HepG2 (cell line): ENCODE results near the gene GRID1.

ENCODE experiments used
- EZH2 ChIP-seq: conservative IDR thresholded peaks from 2 replicates; pipeline ENCODE4 v1.6.1; 2012; ENCODE audit warnings: mild to moderate bottlenecking, low read depth, low read length, moderate library complexity
- GTF3A ChIP-seq: sonication (generic); formaldehyde crosslinking; conservative IDR thresholded peaks from 2 replicates; pipeline ENCODE4 v1.4.0; 2020; ENCODE audit warnings: mild to moderate bottlenecking, missing genetic modification reagents
- JUND ChIP-seq: sonication (generic); formaldehyde crosslinking; IDR thresholded peaks from 2 replicates; pipeline ENCODE4 v1.8.0; 2022; ENCODE audit warnings: mild to moderate bottlenecking, missing genetic modification reagents
- ZNF800 ChIP-seq: sonication (generic); formaldehyde crosslinking; IDR thresholded peaks from 2 replicates; pipeline ENCODE4 v1.4.0; 2020; ENCODE audit warnings: missing genetic modification reagents
- TF ChIP-seq, protein P1 (sequence below): sonication (generic); formaldehyde crosslinking; IDR thresholded peaks from 2 replicates; pipeline ENCODE4 v1.5.0; 2020; ENCODE audit warnings: mild to moderate bottlenecking, missing genetic modification reagents, moderate library complexity

- TF ChIP-seq EZH2 (no peak), ZNF800 (CRISPR knock-in tag) (no peak), JUND (no peak), GTF3A (no peak)
- TF ChIP-seq, protein P1, sequence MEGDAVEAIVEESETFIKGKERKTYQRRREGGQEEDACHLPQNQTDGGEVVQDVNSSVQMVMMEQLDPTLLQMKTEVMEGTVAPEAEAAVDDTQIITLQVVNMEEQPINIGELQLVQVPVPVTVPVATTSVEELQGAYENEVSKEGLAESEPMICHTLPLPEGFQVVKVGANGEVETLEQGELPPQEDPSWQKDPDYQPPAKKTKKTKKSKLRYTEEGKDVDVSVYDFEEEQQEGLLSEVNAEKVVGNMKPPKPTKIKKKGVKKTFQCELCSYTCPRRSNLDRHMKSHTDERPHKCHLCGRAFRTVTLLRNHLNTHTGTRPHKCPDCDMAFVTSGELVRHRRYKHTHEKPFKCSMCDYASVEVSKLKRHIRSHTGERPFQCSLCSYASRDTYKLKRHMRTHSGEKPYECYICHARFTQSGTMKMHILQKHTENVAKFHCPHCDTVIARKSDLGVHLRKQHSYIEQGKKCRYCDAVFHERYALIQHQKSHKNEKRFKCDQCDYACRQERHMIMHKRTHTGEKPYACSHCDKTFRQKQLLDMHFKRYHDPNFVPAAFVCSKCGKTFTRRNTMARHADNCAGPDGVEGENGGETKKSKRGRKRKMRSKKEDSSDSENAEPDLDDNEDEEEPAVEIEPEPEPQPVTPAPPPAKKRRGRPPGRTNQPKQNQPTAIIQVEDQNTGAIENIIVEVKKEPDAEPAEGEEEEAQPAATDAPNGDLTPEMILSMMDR = no peak
These were observed 765.1 kb downstream of the GRID1 start for GRCh38 chr10:85601526-85601925.
